COR-L47 (cell line): Measurements from ENCODE around the gene LGALS8.
"Not testable (repeated sequence)": the region's sequence is repeated elsewhere in the genome, so short reads cannot be mapped to it uniquely, and the experiment has no call there.

Source experiments
- DNase-seq: peaks from one replicate; lab custom pipeline; 2025; lab: John Stamatoyannopoulos, UW

Gene LGALS8

DNA sequence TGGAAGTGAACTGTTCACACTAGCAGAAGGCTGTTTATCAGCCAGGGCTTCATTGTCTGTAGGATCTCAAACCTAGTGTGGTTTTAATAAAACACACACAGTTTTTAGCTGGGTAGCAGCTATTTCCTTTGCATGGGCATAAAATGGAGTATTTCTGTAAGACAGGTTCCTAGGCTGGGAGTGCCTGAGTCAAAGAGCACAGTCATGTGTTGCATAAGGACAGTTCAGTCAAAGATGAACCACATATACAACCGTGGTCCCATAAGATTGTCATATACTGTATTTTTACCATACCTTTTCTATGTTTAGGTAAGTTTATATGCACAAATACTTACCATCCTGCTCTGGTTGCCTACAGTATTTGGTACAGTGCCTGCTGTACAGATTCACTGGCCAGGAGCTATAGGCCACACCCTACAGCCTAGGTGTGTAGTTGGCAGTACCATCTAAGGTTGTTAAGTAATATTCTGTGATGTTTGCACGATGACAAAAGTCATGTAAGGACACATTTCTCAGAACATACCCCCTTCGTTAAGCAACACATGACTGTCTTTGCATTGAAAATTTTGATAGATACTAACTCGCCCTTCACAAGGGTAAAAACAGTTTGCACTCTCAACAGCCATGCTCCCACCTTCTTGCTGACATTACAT, 17.2 kb downstream of the LGALS8 start:
- DNase-seq: no peak

DNA sequence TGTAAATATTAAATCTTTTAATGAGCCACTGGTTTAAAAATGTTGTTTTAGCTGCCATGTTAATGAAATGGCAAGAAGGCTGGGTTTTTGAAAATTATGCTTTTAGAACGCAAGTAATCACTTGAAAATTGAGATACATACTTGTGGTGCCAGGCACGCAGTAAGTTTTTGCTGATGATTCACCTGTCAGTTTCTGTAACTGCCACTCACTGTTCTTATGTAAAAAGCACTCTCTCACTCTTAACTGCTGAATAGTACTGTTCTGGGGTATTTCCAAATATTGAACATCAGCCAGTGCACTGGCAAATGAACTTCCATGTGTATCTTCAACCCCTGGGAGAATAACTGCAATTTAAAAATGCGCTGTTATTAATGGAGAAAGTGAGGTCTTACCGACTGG, 17.9 kb downstream of the LGALS8 start:
- DNase-seq: no peak

DNA sequence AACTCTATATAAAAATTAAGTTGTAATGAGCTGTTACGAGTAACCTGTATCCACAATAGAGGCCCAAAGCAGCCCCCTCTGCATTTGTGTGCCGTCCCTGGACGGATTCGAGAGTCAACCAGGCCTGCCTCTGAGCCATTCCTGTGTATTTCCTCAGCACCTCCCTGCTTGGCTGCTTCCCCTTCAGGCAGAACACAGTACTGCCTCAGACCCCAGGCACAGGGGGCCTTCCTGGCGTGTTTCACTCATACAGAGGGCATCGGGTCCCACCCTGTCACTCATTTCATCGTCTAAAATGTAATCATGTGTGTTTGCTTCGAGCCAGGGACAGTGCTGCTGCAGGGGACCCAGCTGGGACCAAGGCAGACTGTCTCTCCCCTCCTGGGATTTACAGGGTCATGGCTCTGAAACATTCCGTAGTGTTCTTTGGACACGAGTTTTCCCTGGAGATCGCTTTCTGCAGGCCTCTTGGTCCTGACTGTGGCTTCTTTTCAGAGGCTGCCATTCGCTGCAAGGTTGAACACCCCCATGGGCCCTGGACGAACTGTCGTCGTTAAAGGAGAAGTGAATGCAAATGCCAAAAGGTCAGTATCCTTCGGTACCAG, 19.4 kb downstream of the LGALS8 start:
- DNase-seq: no peak

DNA sequence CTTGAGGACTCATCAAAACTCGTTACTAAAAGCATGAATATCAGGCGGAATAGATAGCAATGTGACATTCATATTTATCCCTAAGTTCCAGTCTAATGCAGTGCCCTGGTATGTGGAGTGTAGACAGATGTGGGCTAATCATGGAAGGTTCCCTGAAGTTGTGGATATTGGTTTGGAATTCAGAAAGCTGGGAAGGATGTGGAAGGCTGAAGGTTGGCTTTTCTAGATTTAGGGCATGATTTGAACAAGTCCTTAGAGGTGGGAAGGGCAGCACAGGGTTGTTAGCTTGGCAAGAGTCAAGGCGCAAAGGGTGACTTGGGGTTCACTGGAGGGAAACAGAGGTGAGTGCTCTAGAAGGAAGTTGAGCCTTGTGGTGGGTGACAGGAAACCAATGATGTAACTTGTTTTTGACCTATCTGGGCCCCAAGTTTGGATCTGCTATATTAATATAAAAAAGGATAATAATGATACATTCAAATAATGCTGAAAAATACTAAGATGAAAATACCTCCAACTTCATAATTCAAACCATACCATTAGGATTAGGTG, 21.9 kb downstream of the LGALS8 start:
- DNase-seq: no peak

DNA sequence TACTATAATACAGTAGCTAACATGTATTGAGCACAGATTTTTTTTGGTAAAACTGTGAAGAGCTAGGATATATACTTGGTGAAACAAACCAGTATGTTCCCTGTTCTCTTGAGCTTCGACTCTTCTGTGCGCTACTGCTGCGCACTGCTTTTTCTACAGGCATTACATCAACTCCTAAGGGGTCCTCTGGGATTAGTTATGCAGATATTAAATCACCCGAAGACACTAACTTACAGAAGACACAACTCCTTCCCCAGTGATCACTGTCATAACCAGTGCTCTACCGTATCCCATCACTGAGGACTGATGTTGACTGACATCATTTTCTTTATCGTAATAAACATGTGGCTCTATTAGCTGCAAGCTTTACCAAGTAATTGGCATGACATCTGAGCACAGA, 24.7 kb downstream of the LGALS8 start:
- DNase-seq: no peak

DNA sequence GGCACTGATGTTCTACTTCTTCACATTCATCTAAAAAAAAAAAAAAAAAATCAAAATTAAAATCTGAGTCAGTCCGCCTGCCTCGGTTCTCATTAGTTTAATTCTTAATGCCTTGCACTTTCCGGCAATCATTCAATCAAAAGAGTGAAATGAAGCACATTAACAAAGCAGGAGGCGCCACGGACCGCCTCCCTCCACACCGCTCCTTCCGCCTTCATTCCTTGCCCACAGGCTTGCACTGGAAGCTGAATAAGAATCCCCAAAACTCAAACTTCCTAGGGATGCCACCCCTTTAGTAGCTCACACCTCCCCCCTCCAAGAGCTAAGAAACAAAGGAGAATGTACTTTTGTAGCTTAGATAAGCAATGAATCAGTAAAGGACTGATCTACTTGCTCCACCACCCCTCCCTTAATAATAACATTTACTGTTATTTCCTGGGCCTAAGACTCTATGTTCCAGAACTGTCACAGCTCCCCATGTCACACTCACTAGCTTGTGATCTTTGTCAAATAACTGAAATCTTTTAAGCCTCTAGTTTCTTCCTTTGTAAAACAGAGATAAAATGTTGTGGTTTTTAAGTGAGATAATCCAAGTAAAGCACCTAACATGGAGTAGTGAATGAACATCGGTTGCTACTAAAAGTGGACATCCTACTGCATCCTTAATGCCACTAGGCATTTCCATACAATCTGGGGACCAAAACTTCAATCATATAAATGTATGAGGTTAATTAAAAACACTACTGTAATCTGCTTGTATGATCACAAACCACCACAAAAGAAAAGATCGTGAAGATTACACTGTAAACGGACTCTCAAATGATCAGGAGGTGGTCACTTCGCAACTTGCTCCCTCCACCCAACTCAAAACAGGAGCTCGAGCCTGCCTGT, 27.4 kb downstream of the LGALS8 start:
- no peak for DNase-seq

DNA sequence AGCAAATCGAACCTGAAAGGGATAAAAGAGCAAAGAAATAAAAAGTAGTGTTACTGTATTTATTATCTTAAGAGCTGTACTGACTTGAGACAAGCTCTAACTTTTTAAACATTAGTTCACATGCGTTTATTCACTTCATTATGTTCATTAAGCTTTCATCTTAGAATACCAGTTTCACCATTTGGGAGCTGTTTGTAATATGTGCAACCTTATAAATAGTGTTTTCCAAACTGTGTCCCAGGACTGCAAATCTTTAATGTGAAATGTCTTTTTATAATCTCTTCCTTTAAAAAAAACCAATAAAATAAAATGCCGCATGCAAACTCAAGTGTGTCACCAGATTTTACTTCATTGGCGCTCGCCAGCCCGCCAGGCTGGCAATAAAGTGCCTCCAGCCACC, 28.3 kb downstream of the LGALS8 start:
- DNase-seq: no peak

DNA sequence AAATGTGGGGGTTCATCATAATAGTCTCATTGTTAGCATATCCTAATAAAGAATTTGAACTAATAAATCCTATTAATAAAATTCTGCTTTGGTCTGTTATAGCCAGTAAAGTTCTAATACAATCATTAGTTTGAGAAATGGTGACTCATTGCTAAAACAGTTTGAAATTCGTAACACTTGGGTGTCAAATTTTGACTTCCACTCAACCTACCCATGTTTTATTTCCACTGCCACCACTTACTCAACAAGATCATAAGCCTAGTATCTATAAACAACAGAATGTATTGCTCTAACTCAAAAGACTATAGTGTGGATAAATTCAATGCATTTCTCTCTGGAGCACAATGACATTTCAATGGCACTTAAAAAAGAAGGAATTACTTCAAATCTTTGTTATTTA, 29.1 kb downstream of the LGALS8 start:
- DNase-seq: no peak

DNA sequence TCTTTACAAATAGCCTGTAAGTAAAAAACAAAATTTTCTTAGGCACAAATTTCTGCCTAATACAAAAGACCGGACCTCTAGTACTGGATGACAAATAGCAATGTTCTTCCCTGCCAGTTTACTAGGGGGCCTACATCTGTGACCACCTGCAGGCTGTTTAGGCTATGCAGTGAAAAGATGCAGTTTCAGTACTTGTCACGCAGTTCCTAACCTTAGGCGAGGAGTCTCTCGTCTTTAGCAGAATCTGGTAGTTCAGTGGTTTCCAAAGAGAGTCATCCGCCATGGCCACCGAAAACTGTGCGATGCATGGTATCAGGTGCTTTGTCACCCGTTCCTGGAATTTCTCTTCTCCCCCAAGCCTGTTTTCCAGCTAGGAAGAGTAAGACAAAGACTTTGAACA, 29.6 kb downstream of the LGALS8 start:
- no peak for DNase-seq

DNA sequence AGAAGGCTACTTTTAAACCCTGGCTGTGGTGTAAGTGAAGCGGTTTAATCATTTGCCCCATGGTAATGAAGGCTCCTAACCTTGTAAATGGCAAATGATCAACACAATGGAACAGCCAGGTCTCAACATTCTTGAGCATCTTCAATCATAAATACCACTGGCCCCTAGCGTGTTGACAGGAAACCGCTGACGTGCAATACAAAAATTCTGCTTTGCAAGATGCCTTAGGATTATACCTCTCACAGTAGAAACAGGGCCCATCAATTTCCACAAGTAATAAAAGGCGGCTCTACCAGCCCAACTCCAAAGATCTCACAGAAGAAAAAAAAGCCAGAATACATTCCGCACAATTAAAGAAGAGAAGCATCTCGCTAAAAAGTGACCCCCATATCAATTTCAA, 32.8 kb downstream of the LGALS8 start:
- no peak for DNase-seq

DNA sequence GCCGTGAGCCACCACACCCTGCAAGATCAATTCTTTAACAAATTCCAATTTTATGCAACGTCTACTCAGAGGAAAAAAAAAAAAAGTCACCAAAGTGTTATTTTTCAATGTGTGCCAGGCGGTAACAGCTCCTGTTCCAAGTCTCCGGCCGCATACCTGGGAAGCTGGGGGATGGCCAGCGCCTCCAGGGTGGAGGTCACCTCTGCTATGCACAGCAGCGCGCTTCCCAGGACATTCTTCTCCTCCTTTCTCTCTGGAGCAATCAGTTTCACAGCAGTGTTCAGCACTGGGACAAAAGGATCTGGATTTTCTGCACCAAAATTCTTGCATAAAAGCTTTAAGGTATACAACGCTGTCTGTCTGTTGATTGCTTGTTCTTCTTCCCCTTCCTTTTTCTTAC, 34.3 kb downstream of the LGALS8 start:
- DNase-seq: no peak

DNA sequence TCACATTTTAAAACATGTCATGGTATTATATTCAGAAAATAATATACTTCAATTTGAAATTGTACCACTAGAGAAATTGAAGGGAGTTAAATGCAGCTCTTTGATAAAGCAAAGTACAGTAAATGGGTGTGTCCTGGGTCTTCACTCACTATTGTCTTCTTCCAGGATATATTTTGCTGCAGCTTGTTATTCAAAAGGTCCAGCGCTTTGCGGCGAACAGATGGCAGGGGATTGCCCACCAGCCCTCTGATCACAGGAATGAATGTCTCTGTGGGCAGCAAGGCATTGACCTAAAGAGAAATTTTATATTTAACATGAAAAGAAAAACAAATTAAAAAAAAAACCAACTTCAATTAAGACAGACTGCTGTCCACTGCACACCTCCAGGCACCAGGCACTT, 35.1 kb downstream of the LGALS8 start:
- DNase-seq: no peak

DNA sequence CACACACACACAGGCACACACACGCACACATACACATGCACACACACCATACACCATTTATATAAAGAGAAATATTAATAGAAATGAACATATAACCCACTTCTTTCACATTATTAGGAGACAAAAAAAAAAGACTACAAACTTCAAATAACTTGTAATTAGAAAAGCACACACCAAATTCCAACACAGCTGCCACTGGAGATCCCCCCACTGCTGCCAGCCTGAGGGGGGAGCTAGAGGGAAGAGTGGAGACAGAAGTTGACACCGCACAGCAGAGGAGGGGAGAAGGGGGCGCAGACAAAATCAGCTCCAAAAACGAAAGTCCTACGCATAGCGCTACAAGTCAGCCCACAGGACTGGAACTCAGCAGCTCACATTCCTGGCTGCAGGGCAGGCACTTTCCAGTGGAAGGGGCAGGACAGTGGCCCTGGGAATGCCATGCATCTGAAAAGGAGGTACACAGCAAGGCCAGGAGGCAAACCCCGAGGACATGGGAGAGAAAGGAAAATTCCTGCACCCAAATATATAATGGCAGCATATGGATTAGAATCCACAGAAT, 36.5 kb downstream of the LGALS8 start:
- no peak for DNase-seq

DNA sequence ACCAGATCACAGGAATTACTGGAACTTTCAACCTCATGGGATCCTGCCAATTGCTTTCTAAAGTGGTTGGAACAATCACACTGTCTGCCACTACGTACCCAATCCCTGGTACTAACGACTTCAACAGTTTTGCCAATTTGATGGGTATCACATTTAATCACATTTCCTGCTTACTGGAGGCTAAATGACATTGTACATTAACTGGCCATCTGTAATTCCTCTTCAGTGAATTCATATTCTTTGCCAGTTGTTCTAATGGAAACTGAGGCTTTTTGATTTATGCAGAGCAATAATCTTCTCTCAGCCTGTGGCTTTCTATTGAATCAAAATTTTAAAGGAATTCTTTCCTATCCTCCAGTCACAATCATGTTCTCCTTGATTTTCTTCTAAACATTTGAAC, 38.2 kb downstream of the LGALS8 start:
- DNase-seq: no peak

DNA sequence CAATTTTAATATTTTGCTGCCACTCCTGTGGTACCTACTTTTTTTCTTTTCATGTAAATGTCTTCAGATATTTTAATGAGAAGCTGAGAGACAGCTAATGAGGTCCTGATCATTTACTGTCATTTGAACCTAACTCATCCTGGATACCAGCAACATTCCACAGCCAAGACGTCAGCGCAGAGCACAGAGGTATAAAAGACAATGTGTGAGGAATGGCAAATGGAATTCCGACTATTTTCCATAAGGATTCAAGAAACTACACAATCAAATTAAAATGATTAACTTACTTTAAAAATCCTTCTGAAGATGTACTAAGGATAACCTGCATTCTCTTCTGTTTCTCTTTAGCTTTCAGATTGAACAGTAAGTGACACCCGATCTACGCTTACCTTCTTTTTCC, 41.7 kb downstream of the LGALS8 start:
- no peak for DNase-seq

DNA sequence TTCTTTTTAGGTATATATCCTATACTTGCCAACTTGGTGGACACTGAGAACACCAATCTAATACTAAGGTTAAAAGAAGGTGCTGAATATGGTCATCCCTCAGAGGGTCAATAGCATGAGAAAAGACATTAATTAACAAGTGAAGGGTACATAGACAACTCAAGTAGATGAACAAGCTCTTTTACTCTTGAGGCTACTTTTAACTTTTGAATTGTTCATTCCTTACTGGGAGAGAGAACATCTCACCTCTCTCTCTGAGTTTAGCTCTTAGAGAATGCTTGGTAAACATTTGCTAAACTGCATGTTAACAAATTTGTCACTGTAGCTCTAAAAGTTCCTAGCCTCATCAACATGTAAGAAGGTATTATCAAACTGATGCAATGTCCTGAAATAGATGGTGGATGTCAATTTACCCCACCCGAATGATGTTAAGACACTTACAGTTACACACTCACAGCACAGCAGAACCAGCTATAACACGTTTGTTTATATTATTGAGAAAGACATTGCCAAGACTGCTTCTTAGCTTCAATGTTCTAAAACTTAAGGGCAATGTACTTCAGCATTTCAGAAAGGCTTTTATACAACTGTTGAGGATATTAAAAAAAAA, 44.6 kb downstream of the LGALS8 start:
- no peak for DNase-seq

DNA sequence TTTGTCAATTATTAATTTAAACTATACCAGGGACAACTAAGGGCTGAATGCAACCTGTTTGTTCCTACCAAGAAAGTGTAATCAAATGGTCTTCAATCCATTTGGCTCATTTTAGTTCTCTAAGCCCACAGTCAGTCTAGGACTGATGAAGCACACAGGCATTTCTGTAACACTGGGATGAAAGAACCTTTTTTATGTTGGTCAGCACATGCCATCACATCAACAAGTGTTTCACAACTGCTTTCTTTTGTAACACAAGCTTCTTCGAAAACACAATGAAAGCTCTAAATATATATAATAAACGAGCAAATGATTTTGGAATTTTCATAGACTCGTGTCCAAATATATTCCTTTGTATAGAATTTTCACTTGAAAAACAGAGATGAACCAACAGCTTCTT, 51.7 kb downstream of the LGALS8 start:
- DNase-seq: no peak

DNA sequence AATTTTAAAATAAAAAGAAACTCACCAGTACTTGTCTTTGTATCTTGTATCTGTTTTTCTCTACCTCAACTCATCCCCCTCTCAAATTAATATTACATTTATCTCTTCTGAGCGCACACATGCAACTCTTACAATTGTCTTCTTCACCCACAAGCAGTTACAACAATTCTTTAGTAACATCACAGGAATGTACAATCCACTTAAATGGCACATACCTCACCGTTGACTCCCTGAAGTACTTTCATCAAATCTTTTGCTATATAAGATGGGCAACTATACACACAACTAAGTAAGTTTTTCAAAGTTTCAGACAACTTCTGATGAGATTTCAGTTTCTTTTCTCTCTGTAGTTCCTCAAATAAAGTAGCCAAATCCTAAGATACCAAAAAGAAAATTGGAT, 52.2 kb downstream of the LGALS8 start:
- DNase-seq: no peak

DNA sequence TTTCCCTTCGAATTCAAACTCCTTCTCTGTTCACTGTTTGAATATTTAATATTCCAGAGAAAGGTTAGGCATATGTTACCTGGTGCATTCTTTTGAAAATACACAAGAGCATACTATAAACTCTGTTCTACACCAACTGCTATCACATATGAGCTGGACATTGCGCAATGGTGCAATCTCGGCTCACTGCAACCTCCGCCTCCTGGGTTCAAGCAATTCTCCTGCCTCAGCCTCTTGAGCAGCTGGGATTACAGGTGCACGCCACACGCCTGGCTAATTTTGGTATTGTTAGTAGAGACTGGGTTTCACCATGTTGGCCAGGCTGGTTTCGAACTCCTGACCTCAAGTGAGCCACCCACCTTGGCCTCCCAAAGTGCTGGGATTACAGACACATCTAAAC, 53.3 kb downstream of the LGALS8 start:
- DNase-seq: not testable (repeated sequence)

DNA sequence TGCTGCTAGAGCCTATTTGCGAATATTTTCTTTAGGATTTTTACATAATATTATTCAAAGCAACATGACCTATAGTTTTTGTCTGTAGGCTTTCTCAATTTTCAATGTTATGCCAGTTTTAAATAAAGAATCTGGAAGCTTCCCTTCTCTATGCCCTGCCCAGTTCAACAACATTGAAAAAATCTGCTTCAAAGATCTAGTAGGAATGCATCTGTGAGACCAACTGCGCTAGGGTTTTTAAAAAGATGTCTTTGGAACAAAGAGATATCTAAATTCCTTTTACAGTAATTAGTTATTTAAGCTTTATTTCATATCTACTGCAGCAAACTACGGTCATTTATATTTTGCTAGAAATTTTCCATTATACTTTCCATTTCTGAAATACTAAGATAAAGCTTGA, 54.9 kb downstream of the LGALS8 start:
- DNase-seq: no peak

DNA sequence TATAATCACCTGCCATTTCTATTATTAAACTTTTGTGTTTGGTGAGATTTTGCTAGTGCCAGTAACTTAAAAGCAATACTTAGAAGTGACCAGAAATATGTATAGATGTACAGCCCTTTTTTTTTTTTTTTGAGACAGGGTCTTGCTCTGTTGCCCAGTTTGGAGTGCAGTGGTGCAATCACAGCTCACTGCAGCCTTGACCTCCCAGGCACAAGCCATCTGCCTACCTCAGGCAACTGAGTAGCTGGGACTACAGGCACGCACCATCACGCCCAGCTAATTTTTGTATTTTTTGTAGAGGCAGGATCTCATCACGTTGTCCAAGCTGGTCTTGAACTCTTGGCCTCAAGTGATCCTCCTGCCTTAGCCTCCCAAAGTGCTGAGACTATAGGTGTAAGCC, 56.6 kb downstream of the LGALS8 start:
- not testable (repeated sequence) for DNase-seq

DNA sequence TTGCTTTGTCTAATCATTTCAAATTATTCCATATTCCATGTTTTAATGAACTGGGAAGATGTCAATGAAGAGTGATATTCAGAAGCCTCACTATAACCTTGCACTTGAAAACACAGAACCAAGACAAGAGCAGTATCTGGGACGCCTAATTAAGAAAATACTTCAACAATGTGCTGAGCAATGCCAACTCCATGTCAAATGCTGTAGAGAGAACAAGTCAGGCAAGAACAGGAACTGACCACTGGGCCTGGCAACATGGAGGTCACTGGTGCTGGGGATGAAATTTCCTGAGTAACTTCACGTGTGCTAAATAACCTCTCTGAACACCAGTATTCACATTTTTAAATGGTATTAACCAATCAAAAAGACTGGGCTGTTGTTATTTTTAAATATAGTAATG, 57.7 kb downstream of the LGALS8 start:
- no peak for DNase-seq
